ENCODE results near the gene ZNF502.

GRCh38 chr3:44680921-44681455 is 31.5 kb upstream of the ZNF502 start:
- TF ChIP-seq EZH2 (IDR thresholded peaks at IDR 0.05; ENCODE audit: low read depth, unreplicated experiment) (no peak), CTCF (conservative IDR thresholded peaks at IDR 0.05; ENCODE audit: low read depth in 2 of 2) (no peak), ZNF331 (CRISPR knock-in tag; IDR thresholded peaks at IDR 0.05; ENCODE audit: low read depth) (no peak), STAT1 (IDR thresholded peaks at IDR 0.05; ENCODE audit: unreplicated experiment) (no peak), POLR2AphosphoS5 (IDR thresholded peaks at IDR 0.05; ENCODE audit: low read depth) (no peak)
